Lower lobe of right lung (tissue), 2 donors: Measurements from ENCODE around the gene RAB3IL1. TPM values are rescaled to one million over a fixed set of nuclear protein-coding genes. Genes with fewer than 3 reads are reported as not detected.

Experiments
- ATAC-seq, 2 donors: fragments of 200-7000 bp; cut with Tn5 transposase; one replicate each; pipeline ENCODE4 v1.9.1; 2020 to 2022; ENCODE audit warnings: mild to moderate bottlenecking in 2 of 2, moderate library complexity in 2 of 2
- DNase-seq: peaks from one replicate; pipeline ENCODE4 v3.0.0-alpha.2; 2020
- H3K27ac ChIP-seq: fragments of 200-600 bp; one replicate; pipeline ENCODE4 v1.8.0; 2022
- H3K27me3 ChIP-seq: fragments of 200-600 bp; one replicate; pipeline ENCODE4 v1.8.0; 2022; ENCODE audit warnings: low read depth
- H3K36me3 ChIP-seq: fragments of 200-600 bp; one replicate; pipeline ENCODE4 v1.8.0; 2022; ENCODE audit warnings: mild to moderate bottlenecking
- H3K4me1 ChIP-seq: fragments of 200-600 bp; one replicate; pipeline ENCODE4 v1.8.0; 2022
- H3K4me3 ChIP-seq: fragments of 200-600 bp; one replicate; pipeline ENCODE4 v1.8.0; 2022; ENCODE audit warnings: mild to moderate bottlenecking
- H3K9me3 ChIP-seq: fragments of 200-600 bp; one replicate; pipeline ENCODE4 v1.8.0; 2022
- CTCF ChIP-seq: fragments of 200-600 bp; IDR thresholded peaks from one replicate; pipeline ENCODE4 v1.8.0; 2022; ENCODE audit warnings: antibody characterized with exemption, mild to moderate bottlenecking
- intact Hi-C: fragments of 100-400 bp; cut with DNase I; formaldehyde crosslinking; loops from one replicate; pipeline ENCODE4 v1.11.0; 2022
- total RNA-seq: library from RNA; stranded (reverse); fragmentation: NEBNext Ultra II Directional; extraction: Animal tissue kit (Norgen Biotek cat#: 25700); gene quantifications from one replicate; pipeline ENCODE4 v1.2.1, GENCODE V29; 2021
- donor health status: DM: no; HTN: yes; CAD: no; lungs with severe emphysema.

The RAB3IL1 gene
- total RNA-seq, 1 donor from 2014 or later = 11.4 TPM

- H3K27ac ChIP-seq = no peak overlapping the region
- intact Hi-C loops = no loop called here
These were observed 23.4 kb downstream of the RAB3IL1 start for GRCh38 chr11:61893981-61894380.

GRCh38 chr11:61892085-61892370, 25.3 kb downstream of the RAB3IL1 start:
- Histone ChIP-seq H3K27me3 (no peaks in the 10 kb centered on the region), H3K27ac (peak overlapping the region; percentile 83), H3K4me3 (peak overlapping the region; percentile 82), H3K4me1 (peaks cover 18% of the 10 kb centered on the region), H3K36me3 (peaks cover 5% of the 10 kb centered on the region), H3K9me3 (no peaks in the 10 kb centered on the region)
- no peak for DNase-seq
- peak; percentile 20 to 34 for ATAC-seq
- intact Hi-C loops = no loop called here
- no peak for TF ChIP-seq CTCF

More at GRCh38 chr11:61893981-61894380, 23.4 kb downstream of the RAB3IL1 start:
- peaks cover 5% of the 10 kb centered on the region for H3K36me3 ChIP-seq
- H3K9me3 ChIP-seq = no peaks in the 10 kb centered on the region
- no peak overlapping the region for H3K4me3 ChIP-seq
- ATAC-seq (no peak), DNase-seq (no peak)
- TF ChIP-seq CTCF = no peak
- H3K4me1 ChIP-seq = peaks cover 21% of the 10 kb centered on the region
- no peaks in the 10 kb centered on the region for H3K27me3 ChIP-seq

GRCh38 chr11:61891331-61892084, 25.9 kb downstream of the RAB3IL1 start, which contains the start of gene FADS3:
FADS3 (minus strand) TSS chr11:61891545; CDS start chr11:61891381, 164 bp downstream.
- Histone ChIP-seq H3K4me1 (peaks cover 18% of the 10 kb centered on the region), H3K27ac (peak within 1 kb of the TSS; percentile 83), H3K36me3 (peaks cover 5% of the 10 kb centered on the region), H3K9me3 (no peaks in the 10 kb centered on the region), H3K27me3 (no peaks in the 10 kb centered on the region), H3K4me3 (peak within 1 kb of the TSS; percentile 82)
- peak; percentile 94 to 95 for ATAC-seq
- intact Hi-C loops = no loop called here
- DNase-seq = peak; percentile 90
- TF ChIP-seq CTCF = no peak

GRCh38 chr11:61890529-61891330, 26.6 kb downstream of the RAB3IL1 start:
- no peaks in the 10 kb centered on the region for H3K27me3 ChIP-seq
- H3K36me3 ChIP-seq = no peaks in the 10 kb centered on the region
- TF ChIP-seq CTCF = no peak
- H3K4me3 ChIP-seq = peak overlapping the region; percentile 82
- peak overlapping the region; percentile 83 for H3K27ac ChIP-seq
- peaks cover 18% of the 10 kb centered on the region for H3K4me1 ChIP-seq
- H3K9me3 ChIP-seq = no peaks in the 10 kb centered on the region
- peak; percentile 74 for DNase-seq
- intact Hi-C loops = no loop called here
- peak; percentile 16 to 40 for ATAC-seq

- Histone ChIP-seq H3K27me3 (no peaks in the 10 kb centered on the region), H3K36me3 (no peaks in the 10 kb centered on the region), H3K27ac (peak overlapping the region; percentile 83), H3K9me3 (no peaks in the 10 kb centered on the region), H3K4me1 (peaks cover 18% of the 10 kb centered on the region), H3K4me3 (peak overlapping the region; percentile 82)
- DNase-seq (no peak), ATAC-seq (no peak)
- intact Hi-C loops = no loop called here
- no peak for TF ChIP-seq CTCF
These were observed 27.5 kb downstream of the RAB3IL1 start for GRCh38 chr11:61889831-61890230.
